ENCODE results near the gene CT45A8.
"Not testable (repeated sequence)": the region's sequence is repeated elsewhere in the genome, so short reads cannot be mapped to it uniquely, and the experiment has no call there.

CT45A8 gene, protein sequence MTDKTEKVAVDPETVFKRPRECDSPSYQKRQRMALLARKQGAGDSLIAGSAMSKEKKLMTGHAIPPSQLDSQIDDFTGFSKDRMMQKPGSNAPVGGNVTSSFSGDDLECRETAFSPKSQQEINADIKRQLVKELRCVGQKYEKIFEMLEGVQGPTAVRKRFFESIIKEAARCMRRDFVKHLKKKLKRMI

DNA sequence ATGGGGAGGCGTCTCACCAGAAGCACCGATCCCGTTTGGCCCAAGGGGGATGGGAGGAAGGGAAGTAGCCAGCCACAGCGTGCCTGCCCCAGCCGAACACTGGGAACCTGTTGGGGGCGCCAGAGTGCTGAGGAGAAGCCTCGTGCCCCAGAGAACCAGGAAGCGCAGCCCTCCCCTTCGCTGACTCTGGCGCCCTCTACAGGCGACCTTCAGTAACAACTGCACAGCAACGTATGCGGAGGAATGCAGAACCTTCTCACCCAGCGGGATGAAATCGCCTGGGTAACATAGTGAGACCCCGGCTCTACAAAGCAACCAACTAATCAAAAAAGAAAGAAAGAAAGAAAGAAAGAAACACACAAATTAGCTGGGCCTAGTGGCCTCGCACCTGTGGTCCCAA is at the start of gene CT45A8:
Gene CT45A8, minus strand, starts transcription at position 101 of the 400 bp plus-strand sequence. CDS start 3,755 bp downstream, outside the sequence.
- DNase-seq: not testable (repeated sequence)

DNA sequence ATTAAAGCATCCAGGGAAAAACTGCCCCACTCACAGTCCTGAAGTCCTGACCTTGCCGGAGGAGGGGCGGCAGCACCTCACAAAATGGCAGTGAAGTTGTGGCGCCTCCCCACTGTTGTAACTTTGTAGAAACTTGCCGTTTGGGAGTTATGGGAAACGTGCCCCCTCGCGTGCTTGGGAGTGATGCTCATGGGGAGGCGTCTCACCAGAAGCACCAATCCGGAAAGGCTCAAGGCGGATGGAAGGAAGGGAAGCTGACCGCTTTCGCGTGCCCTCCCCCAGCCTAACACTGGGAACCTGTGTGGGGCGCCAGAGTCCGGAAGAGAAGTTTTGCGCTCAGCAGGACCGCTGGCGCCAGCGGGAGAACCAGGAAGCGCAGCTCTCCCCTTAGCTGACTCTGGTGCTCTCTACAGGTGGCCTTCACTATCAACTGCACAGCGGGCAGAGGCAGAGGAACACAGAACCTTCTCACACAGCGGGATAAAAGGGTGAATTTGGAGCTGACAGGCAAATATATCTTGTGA is 39.0 kb upstream of the CT45A8 start, which contains the start of the genes CT45A10 and SAGE1:
Gene CT45A10, minus strand, starts transcription at position 151 of the 524 bp plus-strand sequence. CDS start 8,100 bp downstream, outside the sequence.
Gene SAGE1, plus strand, starts transcription at position 423 of the 524 bp plus-strand sequence. CDS start 2,527 bp downstream, outside the sequence.
- no peak for DNase-seq

DNA sequence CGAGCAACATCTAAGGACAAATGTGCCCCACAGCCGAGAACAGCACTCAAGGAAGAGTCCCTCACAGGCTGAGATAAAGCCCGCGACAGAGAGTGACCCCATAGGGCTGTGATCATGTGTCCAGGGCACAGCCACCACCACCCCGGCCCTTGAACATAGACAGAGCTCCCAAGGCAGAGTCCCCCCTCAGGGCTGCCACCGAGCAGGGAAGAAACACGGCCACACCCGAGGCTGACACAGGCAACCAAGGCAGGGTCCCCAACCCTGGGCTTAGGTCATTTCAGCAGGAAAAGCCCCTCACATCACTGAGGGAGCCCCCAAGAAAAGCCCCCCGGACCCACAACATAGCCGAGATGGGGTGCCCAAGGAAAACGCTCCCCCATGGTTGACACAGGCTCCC is 38.4 kb upstream of the CT45A8 start:
- DNase-seq: no peak

DNA sequence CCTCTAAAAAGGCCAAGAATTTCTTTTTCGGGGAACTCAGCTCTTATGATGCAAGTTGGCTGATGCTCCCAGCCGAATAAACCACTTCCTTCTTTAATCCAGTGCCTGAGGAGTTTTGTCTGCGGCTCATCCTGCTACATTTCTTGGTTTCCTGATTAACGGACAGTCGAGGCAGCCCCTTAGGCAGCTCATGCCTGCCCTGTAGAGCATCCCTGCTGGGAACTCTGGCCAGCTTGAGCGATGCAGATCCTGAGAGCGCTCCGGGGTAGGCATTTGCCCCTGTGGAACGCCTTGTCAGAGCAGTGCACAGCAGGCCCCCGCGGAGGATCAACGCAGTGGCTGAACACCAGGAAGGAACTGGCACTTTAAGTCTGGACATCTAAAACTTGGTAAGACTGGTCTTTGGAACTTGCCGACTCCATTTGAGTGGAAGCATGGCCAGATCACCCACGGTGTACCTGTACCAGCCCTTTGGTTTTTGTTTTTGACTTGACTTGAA is 35.8 kb upstream of the CT45A8 start:
- DNase-seq: no peak

DNA sequence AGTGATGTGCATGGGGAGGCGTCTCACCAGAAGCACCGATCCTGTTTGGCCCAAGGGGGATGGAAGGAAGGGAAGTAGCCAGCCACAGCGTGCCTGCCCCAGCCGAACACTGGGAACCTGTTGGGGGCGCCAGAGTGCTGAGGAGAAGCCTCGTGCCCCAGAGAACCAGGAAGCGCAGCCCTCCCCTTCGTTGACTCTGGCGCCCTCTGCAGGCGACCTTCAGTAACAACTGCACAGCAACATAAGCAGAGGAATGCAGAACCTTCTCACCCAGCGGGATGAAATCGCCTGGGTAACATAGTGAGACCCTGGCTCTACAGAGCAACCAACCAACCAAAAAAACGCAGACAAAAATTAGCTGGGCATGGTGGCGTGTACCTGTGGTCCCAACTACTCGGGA is 34.6 kb upstream of the CT45A8 start:
- not testable (repeated sequence) for DNase-seq

DNA sequence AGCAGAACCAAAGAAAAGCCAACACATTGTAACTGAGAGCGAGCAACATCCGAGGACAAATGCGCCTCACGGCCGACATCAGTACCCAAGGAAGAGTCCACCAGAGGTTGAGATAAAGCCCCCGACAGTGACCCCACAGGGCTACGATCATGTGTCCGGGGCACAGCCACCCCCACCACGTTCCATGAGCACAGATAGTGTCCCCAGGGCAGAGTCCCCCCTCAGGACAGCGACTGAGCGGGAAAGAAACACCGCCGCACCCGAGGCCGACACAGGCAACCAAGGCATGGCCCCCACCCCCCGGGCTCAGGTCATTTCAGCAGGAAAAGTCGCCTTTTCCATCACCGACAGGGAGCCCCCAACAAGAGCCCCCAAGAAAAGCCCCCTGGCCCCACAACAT is 33.9 kb upstream of the CT45A8 start:
- DNase-seq: not testable (repeated sequence)

DNA sequence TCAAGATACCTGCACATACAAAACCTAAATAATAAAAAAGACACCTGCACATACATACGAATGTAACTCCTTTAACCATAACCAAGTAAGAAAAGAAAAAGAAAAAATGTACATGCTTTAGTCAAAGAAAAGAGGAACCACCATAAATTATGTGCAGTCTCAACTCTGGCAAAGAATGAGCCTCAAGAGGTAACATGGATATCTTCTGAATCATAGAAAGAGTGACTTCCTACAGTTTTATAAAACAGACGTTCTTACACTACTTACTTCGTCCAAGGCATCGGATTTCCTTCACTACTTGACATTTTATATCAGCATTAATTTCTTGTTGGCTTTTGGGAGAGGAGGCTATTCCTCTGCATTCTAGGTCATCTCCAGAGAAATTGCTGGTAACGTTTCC is 28.4 kb upstream of the CT45A8 start:
- DNase-seq: not testable (repeated sequence)

DNA sequence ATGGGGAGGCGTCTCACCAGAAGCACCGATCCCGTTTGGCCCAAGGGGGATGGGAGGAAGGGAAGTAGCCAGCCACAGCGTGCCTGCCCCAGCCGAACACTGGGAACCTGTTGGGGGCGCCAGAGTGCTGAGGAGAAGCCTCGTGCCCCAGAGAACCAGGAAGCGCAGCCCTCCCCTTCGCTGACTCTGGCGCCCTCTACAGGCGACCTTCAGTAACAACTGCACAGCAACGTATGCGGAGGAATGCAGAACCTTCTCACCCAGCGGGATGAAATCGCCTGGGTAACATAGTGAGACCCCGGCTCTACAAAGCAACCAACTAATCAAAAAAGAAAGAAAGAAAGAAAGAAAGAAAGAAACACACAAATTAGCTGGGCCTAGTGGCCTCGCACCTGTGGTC is 17.4 kb upstream of the CT45A8 start, which contains the start of gene CT45A9:
Gene CT45A9, minus strand, starts transcription at position 101 of the 400 bp plus-strand sequence. CDS start 3,751 bp downstream, outside the sequence.
- DNase-seq: not testable (repeated sequence)

DNA sequence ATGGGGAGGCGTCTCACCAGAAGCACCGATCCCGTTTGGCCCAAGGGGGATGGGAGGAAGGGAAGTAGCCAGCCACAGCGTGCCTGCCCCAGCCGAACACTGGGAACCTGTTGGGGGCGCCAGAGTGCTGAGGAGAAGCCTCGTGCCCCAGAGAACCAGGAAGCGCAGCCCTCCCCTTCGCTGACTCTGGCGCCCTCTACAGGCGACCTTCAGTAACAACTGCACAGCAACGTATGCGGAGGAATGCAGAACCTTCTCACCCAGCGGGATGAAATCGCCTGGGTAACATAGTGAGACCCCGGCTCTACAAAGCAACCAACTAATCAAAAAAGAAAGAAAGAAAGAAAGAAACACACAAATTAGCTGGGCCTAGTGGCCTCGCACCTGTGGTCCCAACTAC is 17.2 kb downstream of the CT45A8 start, which contains the start of gene CT45A7:
Gene CT45A7, minus strand, starts transcription at position 101 of the 400 bp plus-strand sequence. CDS start 3,747 bp downstream, outside the sequence.
- DNase-seq: not testable (repeated sequence)

DNA sequence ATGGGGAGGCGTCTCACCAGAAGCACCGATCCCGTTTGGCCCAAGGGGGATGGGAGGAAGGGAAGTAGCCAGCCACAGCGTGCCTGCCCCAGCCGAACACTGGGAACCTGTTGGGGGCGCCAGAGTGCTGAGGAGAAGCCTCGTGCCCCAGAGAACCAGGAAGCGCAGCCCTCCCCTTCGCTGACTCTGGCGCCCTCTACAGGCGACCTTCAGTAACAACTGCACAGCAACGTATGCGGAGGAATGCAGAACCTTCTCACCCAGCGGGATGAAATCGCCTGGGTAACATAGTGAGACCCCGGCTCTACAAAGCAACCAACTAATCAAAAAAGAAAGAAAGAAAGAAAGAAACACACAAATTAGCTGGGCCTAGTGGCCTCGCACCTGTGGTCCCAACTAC is 34.4 kb downstream of the CT45A8 start, which contains the start of gene CT45A2:
Gene CT45A2, minus strand, starts transcription at position 101 of the 400 bp plus-strand sequence. CDS start 3,747 bp downstream, outside the sequence.
- not testable (repeated sequence) for DNase-seq

DNA sequence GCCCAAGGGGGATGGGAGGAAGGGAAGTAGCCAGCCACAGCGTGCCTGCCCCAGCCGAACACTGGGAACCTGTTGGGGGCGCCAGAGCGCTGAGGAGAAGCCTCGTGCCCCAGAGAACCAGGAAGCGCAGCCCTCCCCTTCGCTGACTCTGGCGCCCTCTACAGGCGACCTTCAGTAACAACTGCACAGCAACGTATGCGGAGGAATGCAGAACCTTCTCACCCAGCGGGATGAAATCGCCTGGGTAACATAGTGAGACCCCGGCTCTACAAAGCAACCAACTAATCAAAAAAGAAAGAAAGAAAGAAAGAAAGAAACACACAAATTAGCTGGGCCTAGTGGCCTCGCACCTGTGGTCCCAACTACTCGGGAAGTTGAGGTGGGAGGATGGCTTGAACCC is 51.7 kb downstream of the CT45A8 start, which contains the start of gene CT45A6:
Gene CT45A6, minus strand, starts transcription at position 101 of the 400 bp plus-strand sequence. CDS start 3,794 bp downstream, outside the sequence.
- DNase-seq: not testable (repeated sequence)
